Keratinocyte (primary cell): ENCODE data around the gene ALOX5. TPM values are rescaled to one million over a fixed set of nuclear protein-coding genes. Genes with fewer than 3 reads are reported as not detected.

ENCODE experiments used
- DNase-seq: peaks from one replicate; pipeline ENCODE4 v3.0.0-alpha.2; 2011; ENCODE audit warnings: low read depth, missing footprints, low spot score
- FAIRE-seq: peaks from 2 replicates; lab custom pipeline; 2011; peaks lifted over from hg19 to GRCh38; lab: Jason Lieb, UNC
- H2AFZ ChIP-seq: 2 replicates; pipeline ENCODE4 v1.6.0; 2012; ENCODE audit warnings: low read length, control low read depth, inconsistent platforms; ENCODE audit not compliant: control insufficient read depth
- H3K27ac ChIP-seq: 2 replicates; pipeline ENCODE4 v1.5.1; 2011; ENCODE audit warnings: low read length; ENCODE audit not compliant: control insufficient read depth, insufficient read depth
- H3K27me3 ChIP-seq: 3 replicates; pipeline ENCODE4 v1.6.0; 2011; ENCODE audit warnings: low read length; ENCODE audit not compliant: control insufficient read depth, insufficient read depth; ENCODE audit errors: extremely low read depth
- H3K36me3 ChIP-seq, 2 experiments: 2 replicates in 1 of 2; 3 replicates in 1 of 2; pipeline ENCODE4 v1.5.1; 2011; ENCODE audit warnings: low read length in 2 of 2, mild to moderate bottlenecking in 1 of 2; ENCODE audit not compliant: control insufficient read depth in 2 of 2, insufficient read depth in 2 of 2; ENCODE audit errors: extremely low read depth in 1 of 2
- H3K4me1 ChIP-seq: 3 replicates; pipeline ENCODE4 v1.5.1; 2011; ENCODE audit warnings: low read length; ENCODE audit not compliant: control insufficient read depth, insufficient read depth; ENCODE audit errors: extremely low read depth
- H3K4me2 ChIP-seq: 3 replicates; pipeline ENCODE4 v1.6.0; 2011; ENCODE audit warnings: low read depth, low read length; ENCODE audit not compliant: control insufficient read depth, insufficient read depth; ENCODE audit errors: extremely low read depth
- H3K4me3 ChIP-seq, 3 experiments: fragments of 200-600 bp in 1 of 3; sonication (generic) in 1 of 3; 2 replicates in 2 of 3; 3 replicates in 1 of 3; pipeline ENCODE4 v1.5.1; 2011 to 2016; ENCODE audit warnings: low read length in 3 of 3, mild to moderate bottlenecking in 3 of 3, control low read depth in 2 of 3, inconsistent platforms in 1 of 3, low read depth in 1 of 3, mixed read lengths in 1 of 3, mixed run types in 1 of 3, moderate library complexity in 1 of 3; ENCODE audit not compliant: control insufficient read depth in 2 of 3, insufficient read depth in 2 of 3; ENCODE audit errors: extremely low read depth in 1 of 3
- H3K79me2 ChIP-seq: 2 replicates; pipeline ENCODE4 v1.6.0; 2012; ENCODE audit warnings: low read length; ENCODE audit not compliant: control insufficient read depth, insufficient read depth
- H3K9ac ChIP-seq: 3 replicates; pipeline ENCODE4 v1.6.0; 2011; ENCODE audit warnings: low read length; ENCODE audit not compliant: control insufficient read depth, insufficient read depth; ENCODE audit errors: extremely low read depth
- H3K9me1 ChIP-seq: 3 replicates; pipeline ENCODE4 v1.6.0; 2011; ENCODE audit warnings: low read length; ENCODE audit not compliant: control insufficient read depth, insufficient read depth; ENCODE audit errors: extremely low read depth
- H3K9me3 ChIP-seq: 2 replicates; pipeline ENCODE4 v1.5.1; 2012; ENCODE audit warnings: low read depth, low read length; ENCODE audit not compliant: control insufficient read depth
- H4K20me1 ChIP-seq: 3 replicates; pipeline ENCODE4 v1.6.0; 2011; ENCODE audit warnings: low read length; ENCODE audit not compliant: control insufficient read depth, insufficient read depth; ENCODE audit errors: extremely low read depth
- EZH2 ChIP-seq: IDR thresholded peaks from one replicate; pipeline ENCODE4 v1.6.1; 2012; ENCODE audit warnings: inconsistent platforms, mild to moderate bottlenecking, low read length, moderate library complexity
- dilution Hi-C: fragments of 300-500 bp; cut with MboI; formaldehyde crosslinking; loops from one replicate; pipeline ENCODE4 v1.7.0; 2020; ENCODE audit warnings: low sequenced_read_pairs; ENCODE audit not compliant: extremely low pct_ligation_motif_present
- polyA plus RNA-seq, 5 experiments: library from polyadenylated mRNA; depleted of rRNA in 3 of 5; stranded (reverse) in 3 of 5; stranded (forward) in 1 of 5; unstranded in 1 of 5; fragments of >200 nt; gene quantifications; 1 replicate in 1 of 5; 2 replicates in 3 of 5; 3 replicates in 1 of 5; pipeline versions ENCODE4 v1.2.1 to v1.2.3, GENCODE V29; 2011 to 2012; ENCODE audit warnings: missing spikeins in 2 of 5, low read depth in 1 of 5, low replicate concordance in 1 of 5
- TF ChIP-seq, protein P1 (sequence below), 3 experiments: IDR thresholded peaks in 1 of 3; conservative IDR thresholded peaks in 1 of 3; optimal IDR thresholded peaks in 1 of 3; 2 replicates in 2 of 3; 3 replicates in 1 of 3; pipeline versions ENCODE3 to v1.5.1; 2011; ENCODE audit warnings: low read length in 3 of 3, mild to moderate bottlenecking in 3 of 3, moderate library complexity in 2 of 3, control low read depth in 1 of 3, inconsistent platforms in 1 of 3; ENCODE audit not compliant: insufficient read depth in 2 of 3; ENCODE audit errors: extremely low read depth in 1 of 3

The ALOX5 gene
- polyA plus RNA-seq, 1 donor (not counting 4 experiments of a cell fraction or from before 2014, with no cell fraction given): not detected

DNA sequence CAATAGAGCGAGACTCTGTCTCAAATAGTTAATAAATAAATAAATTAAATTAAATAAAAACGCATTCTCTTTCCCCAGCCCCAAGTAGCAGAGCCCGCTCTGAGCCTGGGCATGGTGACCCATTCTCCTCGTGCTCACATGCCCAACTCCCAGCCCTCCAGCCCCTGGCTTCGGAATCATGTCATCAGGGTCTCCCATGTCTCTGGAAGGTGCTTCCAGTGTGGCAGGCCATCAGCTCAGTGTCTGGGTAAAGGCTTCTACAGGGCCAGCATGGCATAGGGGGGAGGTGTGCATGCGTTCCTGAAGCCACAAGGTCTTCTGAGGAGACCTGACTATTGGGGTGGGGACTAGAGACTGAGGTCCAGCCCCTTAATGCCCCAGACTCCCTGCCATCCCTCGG, 72.8 kb downstream of the ALOX5 start:
- no peak for FAIRE-seq
- DNase-seq: no peak

DNA sequence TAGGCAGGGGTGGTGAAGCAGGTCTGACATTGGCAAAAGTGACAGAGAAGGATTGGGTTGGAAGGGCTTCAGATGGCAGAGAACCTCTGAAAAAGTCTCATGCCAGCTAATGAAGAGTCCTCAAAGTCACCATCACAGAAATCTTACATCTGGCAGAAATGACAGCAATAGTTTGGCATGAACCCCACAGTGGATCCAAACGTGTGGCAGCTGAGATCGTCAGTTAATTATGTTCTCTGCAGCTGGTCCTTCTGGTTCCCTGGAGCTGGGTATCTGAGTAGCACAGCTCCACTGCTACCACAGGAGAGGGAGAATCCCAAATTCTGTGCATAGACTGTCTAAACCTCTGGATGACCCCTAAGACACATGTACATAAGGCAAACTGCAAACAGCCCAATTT, 73.4 kb downstream of the ALOX5 start:
- no peaks in the 10 kb centered on the region for H3K9me3 ChIP-seq
- H3K79me2 ChIP-seq: no peaks in the 10 kb centered on the region
- no peak for DNase-seq
- dilution Hi-C loops: no loop called here
- no peak overlapping the region for H3K4me2 ChIP-seq
- FAIRE-seq: no peak
- no peaks in the 10 kb centered on the region for H3K4me1 ChIP-seq
- H3K9ac ChIP-seq: no peak overlapping the region
- H3K27ac ChIP-seq: no peak overlapping the region
- no peak overlapping the region for H3K4me3 ChIP-seq
- H3K27me3 ChIP-seq: no peaks in the 10 kb centered on the region
- no peaks in the 10 kb centered on the region for H3K9me1 ChIP-seq
- TF ChIP-seq, protein P1, sequence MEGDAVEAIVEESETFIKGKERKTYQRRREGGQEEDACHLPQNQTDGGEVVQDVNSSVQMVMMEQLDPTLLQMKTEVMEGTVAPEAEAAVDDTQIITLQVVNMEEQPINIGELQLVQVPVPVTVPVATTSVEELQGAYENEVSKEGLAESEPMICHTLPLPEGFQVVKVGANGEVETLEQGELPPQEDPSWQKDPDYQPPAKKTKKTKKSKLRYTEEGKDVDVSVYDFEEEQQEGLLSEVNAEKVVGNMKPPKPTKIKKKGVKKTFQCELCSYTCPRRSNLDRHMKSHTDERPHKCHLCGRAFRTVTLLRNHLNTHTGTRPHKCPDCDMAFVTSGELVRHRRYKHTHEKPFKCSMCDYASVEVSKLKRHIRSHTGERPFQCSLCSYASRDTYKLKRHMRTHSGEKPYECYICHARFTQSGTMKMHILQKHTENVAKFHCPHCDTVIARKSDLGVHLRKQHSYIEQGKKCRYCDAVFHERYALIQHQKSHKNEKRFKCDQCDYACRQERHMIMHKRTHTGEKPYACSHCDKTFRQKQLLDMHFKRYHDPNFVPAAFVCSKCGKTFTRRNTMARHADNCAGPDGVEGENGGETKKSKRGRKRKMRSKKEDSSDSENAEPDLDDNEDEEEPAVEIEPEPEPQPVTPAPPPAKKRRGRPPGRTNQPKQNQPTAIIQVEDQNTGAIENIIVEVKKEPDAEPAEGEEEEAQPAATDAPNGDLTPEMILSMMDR (optimal IDR thresholded peaks at IDR 0.05 in 1 of 3, IDR thresholded peaks at IDR 0.05 in 1 of 3, conservative IDR thresholded peaks at IDR 0.05 in 1 of 3; ENCODE audit: extremely low read depth in 1 of 3, insufficient read depth in 2 of 3, low read length in 3 of 3): no peak
- no peak for TF ChIP-seq EZH2
- no peak overlapping the region for H2AFZ ChIP-seq
- H4K20me1 ChIP-seq: no peaks in the 10 kb centered on the region
- H3K36me3 ChIP-seq: no peaks in the 10 kb centered on the region

More for the DNA sequence above, 72.8 kb downstream of the ALOX5 start:
- no peaks in the 10 kb centered on the region for H3K27me3 ChIP-seq
- no peak overlapping the region for H3K4me3 ChIP-seq
- no peak overlapping the region for H2AFZ ChIP-seq
- H3K9me1 ChIP-seq: no peaks in the 10 kb centered on the region
- no peaks in the 10 kb centered on the region for H3K9me3 ChIP-seq
- TF ChIP-seq, protein P1 (optimal IDR thresholded peaks at IDR 0.05 in 1 of 3, IDR thresholded peaks at IDR 0.05 in 1 of 3, conservative IDR thresholded peaks at IDR 0.05 in 1 of 3; ENCODE audit: extremely low read depth in 1 of 3, insufficient read depth in 2 of 3, low read length in 3 of 3): no peak
- TF ChIP-seq EZH2: no peak
- H3K27ac ChIP-seq: no peak overlapping the region
- no peaks in the 10 kb centered on the region for H3K36me3 ChIP-seq
- no peak overlapping the region for H3K9ac ChIP-seq
- no peak overlapping the region for H3K4me2 ChIP-seq
- no peaks in the 10 kb centered on the region for H3K4me1 ChIP-seq
- dilution Hi-C loops: no loop called here
- no peaks in the 10 kb centered on the region for H4K20me1 ChIP-seq
- H3K79me2 ChIP-seq: no peaks in the 10 kb centered on the region
